Measurements from ENCODE around the gene GOLGA8R.
"Not testable (repeated sequence)": the region's sequence is repeated elsewhere in the genome, so short reads cannot be mapped to it uniquely, and the experiment has no call there.

GOLGA8R gene

DNA sequence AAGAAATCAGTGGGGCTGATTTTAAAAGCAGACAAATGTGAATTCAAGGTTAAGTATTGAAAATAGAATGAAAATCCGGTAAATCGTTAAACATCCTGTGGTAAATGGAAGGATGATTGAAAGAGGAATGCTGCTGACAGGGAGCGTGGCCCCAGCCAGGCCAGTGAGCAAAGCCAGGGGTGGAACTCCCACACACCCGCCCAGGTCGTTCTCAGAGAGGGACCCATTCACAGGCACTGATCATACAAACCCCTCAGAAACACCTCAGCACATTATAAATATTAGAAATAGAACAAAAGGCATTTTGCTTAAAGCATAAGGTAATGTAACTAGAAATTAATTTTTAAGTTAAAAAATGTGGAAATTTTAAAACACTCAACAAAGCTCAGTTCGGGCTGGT is 59.0 kb downstream of the GOLGA8R start:
- in situ Hi-C loops (cut with MboI; ENCODE audit: low sequenced_read_pairs) = not testable (repeated sequence)
